Activated CD4-positive, alpha-beta T cell treated with anti-CD3 and anti-CD28 coated beads, Interleukin-2, amount 50 U/mL, for 24 hours (primary cell): Measurements from ENCODE around the gene GK.
"Not testable (repeated sequence)": the region's sequence is repeated elsewhere in the genome, so short reads cannot be mapped to it uniquely, and the experiment has no call there.

ENCODE experiments used
- DNase-seq, 2 donors: peaks; one replicate each; pipeline ENCODE4 v3.0.0-alpha.2; 2020; ENCODE audit warnings: low read depth in 1 of 2, low spot score in 1 of 2

Gene GK

DNA sequence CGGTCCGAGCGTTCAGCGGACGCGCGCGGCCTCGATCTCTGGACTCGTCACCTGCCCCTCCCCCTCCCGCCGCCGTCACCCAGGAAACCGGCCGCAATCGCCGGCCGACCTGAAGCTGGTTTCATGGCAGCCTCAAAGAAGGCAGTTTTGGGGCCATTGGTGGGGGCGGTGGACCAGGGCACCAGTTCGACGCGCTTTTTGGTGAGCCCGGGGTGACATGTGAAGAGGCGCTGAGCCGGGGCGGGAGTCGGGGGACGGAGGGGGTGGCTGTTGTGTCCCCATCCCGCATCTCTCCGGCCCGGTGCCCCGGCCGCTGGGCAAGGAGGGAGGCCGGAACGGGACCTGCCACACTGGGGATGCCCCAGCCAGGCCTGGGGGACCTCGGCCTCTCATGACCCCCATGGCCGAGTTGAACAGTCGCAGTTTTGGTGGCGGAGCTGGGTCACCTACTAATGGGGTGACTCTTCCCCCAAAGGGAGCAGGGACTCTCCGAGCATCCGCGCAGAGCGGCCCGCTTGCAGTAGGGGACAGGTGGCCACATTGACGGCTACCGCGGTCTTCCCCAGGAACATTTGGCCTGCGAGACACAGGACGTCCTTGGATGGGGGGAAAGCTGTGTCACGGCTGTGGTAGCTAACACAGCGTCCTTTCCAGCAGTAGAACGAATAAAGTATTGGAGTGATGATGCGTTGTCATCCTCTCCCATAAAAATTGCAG lies at the start of gene GK:
Gene GK (plus strand): TSS at position 9 of the 717 bp plus-strand sequence. CDS start 115 bp downstream, at position 124.
- DNase-seq, result no peak

DNA sequence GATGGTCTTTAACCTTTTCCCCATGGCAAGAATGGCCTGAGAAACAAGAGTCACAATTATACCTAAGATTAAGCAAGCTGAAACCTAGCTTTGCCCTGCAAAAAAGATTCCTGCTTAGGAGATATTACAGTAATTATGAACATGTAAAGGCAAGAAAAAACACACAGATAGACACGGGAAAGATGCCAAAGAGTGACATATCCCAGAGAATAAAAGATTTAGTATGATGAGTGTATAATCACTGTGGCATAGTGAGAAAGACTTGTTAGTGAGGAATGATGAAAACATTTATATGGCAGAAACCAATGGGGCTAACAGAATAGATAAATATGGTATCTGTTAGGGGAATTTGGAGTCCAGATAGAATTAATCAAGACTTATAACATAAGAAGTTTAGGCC lies 46.1 kb upstream of the GK start:
- no peak for DNase-seq

DNA sequence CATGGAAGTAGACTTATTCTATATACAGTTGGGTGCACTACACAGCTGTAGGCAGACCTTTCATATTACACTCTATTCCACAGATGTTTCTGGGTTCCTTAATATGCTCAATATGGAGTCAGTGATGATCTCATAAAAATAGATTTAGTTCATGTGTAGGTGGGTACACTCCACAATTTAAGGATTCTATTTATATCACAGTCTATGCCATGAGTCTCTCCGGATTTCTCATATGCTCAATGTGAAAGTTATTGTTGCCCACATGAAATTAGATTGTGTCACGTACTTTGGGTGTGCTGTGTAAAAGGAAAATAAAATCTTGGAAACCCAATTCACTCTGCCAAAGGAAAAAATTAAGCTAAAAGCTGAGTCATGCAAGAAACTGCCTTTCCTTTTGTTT lies 43.2 kb upstream of the GK start:
- no peak for DNase-seq

DNA sequence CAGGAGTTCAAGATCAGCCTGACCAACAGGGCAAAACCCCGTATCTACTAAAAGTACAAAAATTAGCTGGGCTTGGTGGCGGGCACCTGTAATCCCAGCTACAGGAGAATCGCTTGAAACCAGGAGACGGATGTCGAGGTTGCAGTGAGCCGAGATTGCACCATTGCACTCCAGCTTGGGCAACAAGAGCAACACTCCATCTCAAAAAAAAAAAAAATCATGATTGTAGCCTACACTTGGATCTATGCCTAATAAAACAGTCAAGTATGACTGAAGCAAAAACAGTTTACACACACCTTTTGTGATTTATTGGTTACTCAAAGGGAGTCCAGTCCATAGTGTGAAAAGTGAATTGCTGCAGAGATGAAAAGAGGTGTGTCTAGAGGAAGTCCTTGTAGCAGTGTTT lies 41.0 kb upstream of the GK start:
- DNase-seq, result no peak

DNA sequence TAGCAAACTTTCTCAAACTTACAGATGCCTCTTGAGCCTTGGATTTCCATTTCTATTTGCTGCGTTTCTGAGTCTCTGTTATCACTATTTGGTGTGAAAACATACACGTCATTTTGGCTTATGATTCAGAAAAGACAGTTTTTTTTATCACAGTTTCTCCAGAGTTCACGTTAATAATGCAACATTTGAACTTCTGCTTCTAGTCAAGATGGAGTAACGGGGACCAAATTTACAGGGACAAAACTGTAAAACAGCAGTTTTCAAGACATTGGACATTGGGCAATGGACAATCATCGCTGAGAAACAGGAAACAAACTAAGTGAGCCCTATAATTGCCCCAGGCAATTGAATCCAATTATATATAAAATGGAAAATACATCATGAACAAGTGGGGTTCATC lies 39.5 kb upstream of the GK start:
- no peak for DNase-seq

DNA sequence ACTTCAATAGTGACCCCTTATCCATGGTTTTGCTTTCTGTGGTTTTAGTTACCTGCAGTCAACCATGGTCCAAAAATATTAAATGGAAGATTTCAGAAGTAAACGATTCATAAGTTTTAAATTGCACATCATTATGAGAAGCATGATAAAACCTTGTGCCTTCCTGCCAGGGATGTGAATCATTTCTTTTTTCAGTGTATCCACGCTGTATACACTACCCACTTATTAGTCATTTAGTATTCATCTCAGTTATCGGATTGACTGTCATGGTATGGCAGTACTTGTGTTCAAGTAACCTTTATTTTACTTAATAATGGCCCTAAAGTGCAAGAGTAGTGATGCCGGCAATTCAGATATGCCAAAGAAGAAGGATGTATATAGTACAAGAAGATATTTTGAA lies 38.0 kb upstream of the GK start:
- no peak for DNase-seq

DNA sequence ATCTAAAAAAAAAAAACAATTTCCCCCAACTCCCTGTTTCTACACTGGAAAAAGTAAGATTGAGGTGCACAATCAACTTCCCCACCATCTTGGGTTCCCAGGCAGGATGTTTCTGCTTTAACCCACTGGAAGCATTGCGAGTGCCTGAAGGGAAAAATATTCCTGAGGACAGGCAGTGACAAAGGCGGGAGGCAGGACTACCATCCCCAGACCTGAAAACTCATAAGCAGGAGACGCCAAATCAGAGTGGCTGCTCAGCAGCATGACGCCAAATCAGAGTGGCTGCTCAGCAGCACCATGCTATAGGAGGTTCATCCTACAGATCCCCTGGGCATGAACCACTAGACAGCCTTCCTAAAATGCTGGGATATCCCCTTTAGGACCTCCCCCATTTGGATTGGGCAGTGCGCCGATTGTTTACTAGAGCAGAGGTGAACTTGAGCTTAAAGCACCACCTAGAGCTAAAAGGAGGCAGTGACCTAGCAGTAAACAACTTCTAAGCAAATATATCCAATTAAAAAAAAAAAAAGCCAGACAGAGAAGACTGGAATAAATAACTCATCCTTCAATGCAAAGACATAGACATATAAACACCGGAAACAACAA lies 35.0 kb upstream of the GK start:
- no peak for DNase-seq

DNA sequence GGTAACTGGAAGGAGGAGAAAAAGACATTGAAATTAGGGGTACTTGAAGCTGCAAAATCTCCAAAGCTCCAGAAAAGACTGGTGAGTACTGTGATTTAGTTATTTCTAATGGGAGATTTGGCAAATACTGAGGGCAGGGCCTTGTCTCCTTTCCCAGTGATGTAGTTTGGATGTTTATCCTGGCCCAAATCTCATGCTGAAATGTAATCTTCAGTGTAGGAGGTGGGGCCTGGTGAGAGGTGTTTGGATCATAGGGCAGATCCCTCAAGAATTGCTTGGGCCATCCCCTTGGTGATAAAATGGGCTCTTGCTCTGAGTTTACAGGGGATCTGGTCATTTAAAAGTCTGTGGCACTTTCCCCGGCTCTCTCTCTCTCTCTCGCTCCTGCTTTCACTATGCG lies 33.1 kb upstream of the GK start:
- DNase-seq, result no peak

DNA sequence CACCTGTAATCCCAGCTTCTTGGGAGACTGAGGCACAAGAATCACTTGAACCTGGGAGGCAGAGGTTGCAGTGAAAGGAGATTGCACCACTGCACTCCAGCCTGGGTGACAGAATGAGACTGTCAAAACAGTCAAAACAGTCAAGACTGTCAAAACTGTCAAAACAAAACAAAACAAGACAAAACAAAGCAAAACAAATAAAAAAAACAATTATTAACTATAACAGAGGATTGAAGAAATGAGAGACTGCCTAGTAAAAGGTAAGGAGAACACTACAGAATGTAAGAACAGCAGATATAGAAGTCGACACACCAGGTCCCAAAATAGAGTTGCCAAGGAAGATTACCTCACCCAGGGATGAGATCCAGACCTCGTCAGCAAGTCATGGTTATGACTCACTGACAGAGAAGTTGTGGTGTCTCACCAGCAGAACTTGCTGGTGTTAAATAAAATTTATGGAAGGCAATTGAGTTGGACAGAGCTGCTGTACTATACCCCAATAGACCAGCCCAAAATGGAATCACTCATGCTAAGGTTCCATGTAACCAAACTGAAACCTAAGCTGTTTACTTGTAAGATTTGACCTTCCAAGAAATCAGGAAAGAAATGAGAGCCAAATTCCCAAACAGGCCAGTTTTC lies 32.1 kb upstream of the GK start:
- no peak for DNase-seq

DNA sequence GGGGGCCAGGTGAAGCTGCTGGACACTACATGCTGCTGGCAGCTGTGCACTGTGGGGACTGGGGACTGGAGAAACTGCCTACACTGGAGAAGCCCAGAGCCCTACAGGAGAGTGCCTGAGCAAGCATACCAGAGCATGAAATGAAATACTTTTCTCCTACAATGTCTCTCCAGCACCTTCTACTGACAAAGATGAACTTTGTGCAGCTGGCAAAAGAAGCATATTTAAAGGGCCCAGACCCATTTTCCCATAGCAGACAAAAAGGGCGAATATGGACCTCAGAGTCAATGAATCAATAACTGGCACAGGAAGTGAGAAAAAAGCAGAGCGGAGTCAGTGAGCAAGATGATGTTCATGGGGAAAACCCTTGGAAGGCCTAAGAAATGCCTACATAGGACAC lies 30.9 kb upstream of the GK start:
- no peak for DNase-seq

DNA sequence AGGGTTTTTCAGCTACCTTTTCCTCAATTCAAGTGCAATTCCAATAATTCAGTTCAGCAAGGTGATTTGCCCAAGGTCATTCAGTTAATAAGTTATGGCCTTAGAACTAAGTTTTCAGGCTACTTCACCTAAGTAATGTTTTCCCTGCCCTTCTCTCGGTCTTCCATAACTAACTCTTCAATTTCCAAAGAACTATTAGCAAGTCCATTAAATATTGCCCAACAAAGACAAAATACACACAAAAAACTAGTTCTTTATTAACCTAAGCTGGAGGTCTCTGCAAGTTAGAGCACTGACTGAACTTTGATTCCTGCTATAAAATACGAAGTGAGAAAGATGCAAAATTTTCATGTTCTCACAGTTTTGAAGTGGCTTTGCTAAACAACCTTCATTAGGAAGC lies 26.8 kb upstream of the GK start:
- no peak for DNase-seq

DNA sequence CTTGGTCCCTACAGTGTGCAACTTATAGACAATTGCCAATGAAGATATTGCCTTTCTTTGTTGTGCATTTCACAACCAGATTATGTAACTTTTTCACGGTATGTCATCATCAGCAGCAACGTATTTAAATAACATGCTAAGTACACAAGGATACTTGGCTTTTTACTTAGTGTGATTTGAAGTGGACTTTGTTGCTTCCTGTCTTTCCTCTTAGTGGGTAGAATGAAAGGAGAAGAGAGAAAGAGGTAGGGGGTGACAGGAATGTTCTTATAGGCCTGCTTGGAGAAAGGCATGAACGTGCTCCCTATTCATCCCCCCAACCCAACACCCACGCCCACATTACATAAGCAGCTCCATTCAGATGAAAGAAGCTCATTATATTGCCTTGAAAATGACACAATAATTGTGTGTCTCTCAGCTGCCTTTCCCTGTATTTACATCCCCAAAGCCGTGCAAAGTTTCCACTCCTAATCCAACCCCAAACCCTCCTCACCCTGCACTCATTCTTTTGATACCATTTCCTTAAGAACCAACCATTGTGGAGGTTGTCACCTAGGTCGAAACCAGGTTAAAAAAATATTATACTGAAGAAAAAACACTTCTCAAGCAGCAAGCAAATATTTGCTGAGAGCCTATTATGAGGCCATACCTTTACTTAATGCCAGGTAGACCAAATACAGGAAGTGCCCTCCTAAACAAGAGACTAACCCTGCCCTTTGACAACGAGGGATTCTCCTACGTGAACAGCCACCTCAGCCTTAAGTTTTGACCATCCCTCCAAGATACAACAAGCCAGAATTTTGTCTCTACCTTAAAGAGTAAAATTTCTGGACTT lies 25.2 kb upstream of the GK start:
- DNase-seq, result no peak

DNA sequence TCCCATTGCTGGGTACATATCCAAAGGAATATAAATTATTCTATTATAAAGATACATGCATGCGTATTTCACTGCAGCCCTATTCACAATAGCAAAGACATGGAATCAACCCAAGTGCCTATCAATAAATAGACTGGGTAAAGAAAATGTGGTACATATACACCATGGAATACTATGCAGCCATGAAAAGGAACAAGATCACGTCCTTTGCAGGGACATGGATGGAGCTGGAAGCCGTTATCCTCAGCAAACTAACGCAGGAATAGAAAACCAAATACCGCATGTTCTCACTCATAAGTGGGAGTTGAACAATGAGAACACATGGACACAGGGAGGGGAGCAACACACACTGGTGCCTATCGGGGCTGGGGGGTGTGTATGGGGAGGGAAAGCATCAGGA lies 19.2 kb upstream of the GK start:
- not testable (repeated sequence) for DNase-seq

DNA sequence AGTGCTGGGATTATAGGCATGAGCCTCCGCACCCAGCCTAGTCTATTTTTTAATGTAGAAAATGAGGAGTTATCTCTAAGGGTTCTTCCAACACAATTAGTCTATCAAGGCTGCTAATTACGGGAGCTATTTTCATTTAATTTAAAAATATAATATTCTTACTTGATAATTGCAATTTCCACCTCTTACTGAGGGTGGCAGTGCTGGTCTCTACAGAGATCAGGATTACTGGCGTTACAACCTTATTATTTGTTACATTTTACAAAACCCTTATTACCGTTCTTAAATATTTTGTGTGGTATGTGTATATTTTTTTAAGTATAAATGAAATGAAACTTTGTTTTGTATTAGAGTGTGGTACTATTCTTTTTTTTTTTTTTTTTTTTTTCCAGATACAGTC lies 17.6 kb upstream of the GK start:
- no peak for DNase-seq

DNA sequence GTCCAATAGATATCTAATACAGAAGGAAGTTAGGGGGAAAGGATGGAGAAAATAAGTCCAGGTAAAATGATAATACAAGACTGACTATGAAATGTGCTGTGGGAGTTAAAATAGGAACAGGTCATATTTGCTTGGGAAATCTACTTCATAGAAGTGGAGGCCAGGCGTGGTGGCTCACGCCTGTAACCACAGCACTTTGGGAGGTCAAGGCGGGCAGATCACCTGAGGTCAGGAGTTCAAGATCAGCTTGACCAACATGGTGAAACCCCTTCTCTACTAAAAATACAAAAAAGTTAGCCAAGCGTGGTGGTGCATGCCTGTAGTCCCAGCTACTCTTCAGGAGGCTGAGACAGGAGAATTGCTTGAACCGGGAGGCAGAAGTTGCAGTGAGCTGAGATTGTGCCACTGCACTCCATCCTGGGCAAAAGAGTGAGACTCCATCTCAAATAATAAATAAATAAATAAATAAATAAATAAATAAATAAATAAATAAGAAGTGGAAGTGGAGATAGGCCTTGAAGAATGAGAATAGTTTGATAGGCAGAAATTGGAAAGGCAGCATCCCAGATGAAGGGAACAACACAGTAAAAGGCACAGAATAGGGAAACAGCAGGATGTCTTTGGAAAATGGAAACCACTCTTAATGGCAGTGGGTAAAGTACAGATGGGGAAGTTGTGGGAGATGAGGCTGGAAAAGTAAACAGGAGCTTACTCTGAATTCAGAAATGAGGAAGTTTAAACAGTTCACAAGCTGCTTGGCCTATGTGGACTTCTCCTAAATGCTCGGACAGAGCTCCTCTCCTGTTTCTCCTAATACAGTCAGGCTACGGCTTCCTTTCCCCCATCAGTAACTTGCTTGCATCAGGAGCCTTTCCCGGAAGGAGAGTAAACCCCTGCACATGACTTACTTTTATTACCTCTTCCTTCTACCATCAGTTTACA lies 15.1 kb upstream of the GK start:
- DNase-seq, result no peak

DNA sequence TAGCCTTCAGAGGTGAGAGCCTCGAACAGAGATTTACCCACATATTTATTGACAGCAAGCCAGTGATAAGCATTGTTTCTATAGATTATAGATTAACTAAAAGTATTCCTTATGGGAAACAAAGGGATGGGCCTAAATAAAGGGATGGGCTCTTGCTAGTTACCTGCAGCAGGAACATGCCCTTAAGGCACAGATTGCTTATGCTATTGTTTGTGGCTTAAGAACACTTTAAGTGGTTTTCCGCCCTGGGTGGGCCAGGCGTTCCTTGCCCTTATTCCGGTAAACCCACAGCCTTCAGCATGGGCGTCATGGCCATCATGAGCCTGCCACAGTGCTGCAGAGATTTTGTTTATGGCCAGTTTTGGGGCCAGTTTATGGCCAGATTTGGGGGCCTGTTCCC lies 13.5 kb upstream of the GK start:
- not testable (repeated sequence) for DNase-seq

DNA sequence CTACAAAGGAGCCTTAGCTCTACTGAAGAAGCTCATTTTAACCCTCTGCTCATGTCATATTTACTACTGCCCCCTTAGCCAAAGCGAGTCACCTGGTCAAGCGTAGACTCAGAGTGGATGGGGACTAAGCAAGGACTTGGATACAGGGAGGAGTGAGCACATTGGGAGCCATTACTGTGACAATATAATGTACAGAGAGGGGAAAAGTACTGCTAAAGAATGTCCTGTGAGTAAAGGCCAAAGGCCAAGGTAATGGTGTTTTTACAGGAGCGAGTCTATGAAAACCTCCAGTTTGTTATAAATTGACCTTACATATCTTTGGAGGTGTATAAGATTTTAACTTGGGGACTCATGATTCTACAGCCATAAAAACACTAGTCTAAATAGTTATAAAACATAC lies 10.6 kb upstream of the GK start:
- no peak for DNase-seq

DNA sequence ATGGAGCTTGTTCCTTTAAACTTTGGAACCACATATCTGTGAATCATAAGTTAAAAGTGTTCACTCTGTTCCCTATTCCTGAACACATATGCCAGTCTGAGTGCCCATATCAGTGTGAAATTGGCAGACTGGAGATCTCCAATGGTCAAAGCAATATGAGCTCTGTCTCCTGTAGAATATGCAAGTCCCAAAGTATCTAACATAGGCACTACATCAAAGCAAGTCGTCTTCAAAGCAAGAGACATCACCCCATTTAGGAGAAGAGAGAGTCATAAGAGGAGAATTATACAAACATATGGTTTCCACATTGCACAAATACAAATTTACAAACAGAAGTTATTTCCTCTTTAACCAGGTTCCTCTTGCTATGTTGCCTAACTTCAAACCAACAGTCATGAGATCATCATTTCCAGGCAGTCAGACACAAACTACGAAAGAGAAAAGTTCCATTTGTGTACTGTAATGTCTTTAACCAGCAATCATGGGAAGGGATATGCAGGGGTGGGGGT lies 9.9 kb upstream of the GK start:
- DNase-seq, result no peak

DNA sequence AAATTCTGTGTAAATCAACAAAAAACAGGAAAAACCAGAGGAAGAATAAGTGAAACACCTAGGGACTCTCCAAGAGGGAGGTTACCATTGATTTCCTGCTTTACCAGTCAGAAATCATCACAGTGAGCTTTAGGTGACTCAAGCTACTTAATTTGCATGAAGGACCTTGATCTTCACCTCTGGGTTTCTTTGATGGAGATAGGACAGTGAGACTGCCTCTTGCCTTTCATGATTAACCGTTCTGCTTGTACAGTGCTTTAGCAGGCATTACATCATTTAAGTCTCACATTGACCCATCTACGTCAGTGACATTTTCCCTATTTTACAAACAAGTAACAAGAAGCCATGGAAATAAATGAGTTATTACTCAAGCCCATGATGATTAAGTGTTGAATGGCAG lies 3.4 kb upstream of the GK start:
- DNase-seq, result no peak
